ENCODE data around the gene DHX32. TPM values are rescaled to one million over a fixed set of nuclear protein-coding genes. Genes with fewer than 3 reads are reported as not detected.
A peak's percentile ranks its signal among the peaks of the same experiment; 100 is the strongest.
"Not testable (repeated sequence)": the region's sequence is repeated elsewhere in the genome, so short reads cannot be mapped to it uniquely, and the experiment has no call there.

DHX32 gene
- total RNA-seq, 1 donor, result 8.3 TPM

GRCh38 chr10:125905069-125905994 lies 24.2 kb upstream of the DHX32 start:
- H3K4me1 ChIP-seq (ENCODE audit: insufficient read depth, low read length); H3K27me3 ChIP-seq (ENCODE audit: insufficient read depth, low read length); H3K9me3 ChIP-seq (ENCODE audit: low read depth, low read length); H3K4me3 ChIP-seq (ENCODE audit: low read length): not testable (repeated sequence)

DNA sequence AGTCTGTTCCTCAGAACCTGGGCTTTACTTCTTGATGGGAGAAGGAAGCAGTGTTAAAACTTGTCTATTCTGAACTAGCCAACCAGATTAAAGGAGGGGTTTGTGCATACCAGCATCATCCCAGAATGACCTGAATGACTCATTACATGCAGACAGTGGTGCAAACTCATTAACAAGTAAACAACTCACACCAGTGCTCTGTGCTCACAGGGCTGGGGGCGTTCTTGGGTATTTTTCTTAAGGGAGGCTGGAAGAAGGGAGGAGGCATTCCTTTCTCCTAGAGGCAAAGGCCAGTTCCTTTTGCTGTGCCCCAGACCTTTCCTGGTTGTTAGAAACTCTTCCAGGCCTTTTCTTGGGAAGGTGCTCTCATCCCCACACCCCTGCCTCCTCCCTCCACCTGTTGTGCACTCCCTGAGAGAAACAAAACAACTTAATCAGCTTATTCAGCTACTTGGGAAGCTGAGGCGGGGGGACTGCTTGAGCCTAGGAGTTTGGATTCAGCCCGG lies 22.1 kb upstream of the DHX32 start:
- not testable (repeated sequence) for H3K9me3 ChIP-seq (ENCODE audit: low read depth, low read length); H3K27me3 ChIP-seq (ENCODE audit: insufficient read depth, low read length); H3K4me1 ChIP-seq (ENCODE audit: insufficient read depth, low read length); H3K4me3 ChIP-seq (ENCODE audit: low read length)

GRCh38 chr10:125900963-125901362 lies 19.9 kb upstream of the DHX32 start:
- H3K9me3 ChIP-seq (ENCODE audit: low read depth, low read length); H3K4me1 ChIP-seq (ENCODE audit: insufficient read depth, low read length); H3K4me3 ChIP-seq (ENCODE audit: low read length); H3K27me3 ChIP-seq (ENCODE audit: insufficient read depth, low read length): not testable (repeated sequence)

DNA sequence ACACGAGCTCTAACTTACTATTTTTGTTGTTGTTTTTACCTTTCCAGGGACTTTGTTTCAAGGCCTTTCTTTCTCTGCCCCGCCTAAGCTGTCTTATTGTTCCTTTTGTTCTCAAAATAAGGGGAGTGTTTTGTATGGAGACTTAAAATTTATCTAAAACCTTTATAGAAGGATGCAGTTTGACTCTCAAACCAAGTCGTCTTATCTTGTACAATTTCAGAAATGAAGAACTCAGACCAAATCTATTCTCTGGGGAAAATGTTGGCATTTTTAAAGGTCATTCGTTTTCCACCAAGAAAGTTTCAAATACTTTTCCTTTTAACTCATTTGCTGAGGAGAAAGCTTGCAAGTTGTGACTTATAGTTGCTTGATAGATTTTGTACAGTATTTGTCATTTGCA lies 16.2 kb upstream of the DHX32 start:
- H3K27me3 ChIP-seq (ENCODE audit: insufficient read depth, low read length); H3K4me3 ChIP-seq (ENCODE audit: low read length); H3K4me1 ChIP-seq (ENCODE audit: insufficient read depth, low read length); H3K9me3 ChIP-seq (ENCODE audit: low read depth, low read length): not testable (repeated sequence)

GRCh38 chr10:125896088-125896934 lies 15.2 kb upstream of the DHX32 start, which contains the start of gene FANK1:
Gene FANK1 (plus strand): TSS chr10:125896564. CDS start chr10:125896643, 79 bp downstream.
- peak within 1 kb of the TSS; percentile 58 for H3K4me3 ChIP-seq (ENCODE audit: low read length)
- not testable (repeated sequence) for H3K9me3 ChIP-seq (ENCODE audit: low read depth, low read length); H3K4me1 ChIP-seq (ENCODE audit: insufficient read depth, low read length); H3K27me3 ChIP-seq (ENCODE audit: insufficient read depth, low read length)

GRCh38 chr10:125895130-125896087 lies 14.3 kb upstream of the DHX32 start:
- H3K9me3 ChIP-seq (ENCODE audit: low read depth, low read length); H3K27me3 ChIP-seq (ENCODE audit: insufficient read depth, low read length); H3K4me1 ChIP-seq (ENCODE audit: insufficient read depth, low read length): not testable (repeated sequence)
- peak overlapping the region; percentile 58 for H3K4me3 ChIP-seq (ENCODE audit: low read length)

- H3K27me3 ChIP-seq (ENCODE audit: insufficient read depth, low read length); H3K9me3 ChIP-seq (ENCODE audit: low read depth, low read length); H3K4me1 ChIP-seq (ENCODE audit: insufficient read depth, low read length); H3K4me3 ChIP-seq (ENCODE audit: low read length): not testable (repeated sequence)
Measured at GRCh38 chr10:125894176-125894575, 13.1 kb upstream of the DHX32 start.

- not testable (repeated sequence) for H3K4me1 ChIP-seq (ENCODE audit: insufficient read depth, low read length); H3K9me3 ChIP-seq (ENCODE audit: low read depth, low read length); H3K4me3 ChIP-seq (ENCODE audit: low read length); H3K27me3 ChIP-seq (ENCODE audit: insufficient read depth, low read length)
Measured at GRCh38 chr10:125892402-125892801, 11.3 kb upstream of the DHX32 start.

GRCh38 chr10:125889441-125889840 lies 8.3 kb upstream of the DHX32 start:
- H3K27me3 ChIP-seq (ENCODE audit: insufficient read depth, low read length); H3K4me3 ChIP-seq (ENCODE audit: low read length); H3K4me1 ChIP-seq (ENCODE audit: insufficient read depth, low read length); H3K9me3 ChIP-seq (ENCODE audit: low read depth, low read length): not testable (repeated sequence)

DNA sequence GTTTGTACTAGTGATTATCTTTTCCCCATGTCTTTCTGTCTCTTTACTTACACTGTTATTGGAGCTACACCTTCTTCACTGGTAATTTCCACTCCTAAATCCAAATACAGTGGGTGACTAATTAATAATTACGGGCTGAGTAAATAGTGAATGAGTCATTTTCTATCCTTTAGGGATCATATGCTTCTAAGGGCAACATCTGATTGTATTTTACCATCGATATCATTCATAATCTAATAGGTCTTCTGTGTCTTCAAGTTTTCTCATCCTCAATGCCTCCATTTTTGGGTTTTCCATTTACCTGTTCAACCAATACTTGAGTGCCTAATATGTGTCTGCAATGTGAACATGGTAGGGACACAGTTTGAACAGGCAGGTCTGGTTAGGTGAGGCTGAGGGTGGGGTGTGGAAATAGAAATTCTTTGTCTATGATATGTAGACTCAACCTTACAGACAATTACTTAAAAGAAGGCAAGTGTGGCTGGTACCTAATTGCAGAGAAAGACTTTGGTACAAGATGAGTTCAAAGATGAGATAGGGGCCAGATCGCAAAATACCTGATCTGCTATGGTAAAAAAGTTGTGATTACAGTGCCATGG lies 5.9 kb upstream of the DHX32 start:
- Histone ChIP-seq H3K27me3 (ENCODE audit: insufficient read depth, low read length) (no peaks in the 10 kb centered on the region), H3K9me3 (ENCODE audit: low read depth, low read length) (no peaks in the 10 kb centered on the region), H3K4me1 (ENCODE audit: insufficient read depth, low read length) (no peaks in the 10 kb centered on the region), H3K4me3 (ENCODE audit: low read length) (no peak overlapping the region)

- no peaks in the 10 kb centered on the region for H3K27me3 ChIP-seq (ENCODE audit: insufficient read depth, low read length)
- H3K4me1 ChIP-seq (ENCODE audit: insufficient read depth, low read length), result no peaks in the 10 kb centered on the region
- H3K9me3 ChIP-seq (ENCODE audit: low read depth, low read length), result no peaks in the 10 kb centered on the region
- no peak overlapping the region for H3K4me3 ChIP-seq (ENCODE audit: low read length)
Measured at GRCh38 chr10:125883211-125883610, 2.1 kb upstream of the DHX32 start.

DNA sequence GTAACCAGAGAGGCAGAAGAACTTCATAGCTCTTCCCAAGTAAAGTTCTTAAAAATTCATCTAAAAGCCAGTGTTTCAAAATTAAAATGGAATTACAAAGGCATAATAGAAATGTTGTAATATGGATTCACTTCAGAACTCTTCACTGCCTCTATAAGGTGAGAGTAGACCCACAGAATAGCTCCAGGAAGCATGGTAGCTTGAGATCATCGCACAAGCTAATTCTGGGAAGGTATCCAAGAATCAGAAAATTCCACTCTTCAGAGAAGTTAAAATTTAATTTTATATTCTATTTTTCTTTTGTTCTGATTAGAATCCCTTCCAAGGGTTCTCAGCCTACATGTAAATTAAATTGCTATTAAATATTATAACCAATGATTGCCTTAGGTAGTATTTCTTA lies 1.5 kb upstream of the DHX32 start:
- no peaks in the 10 kb centered on the region for H3K9me3 ChIP-seq (ENCODE audit: low read depth, low read length)

DNA sequence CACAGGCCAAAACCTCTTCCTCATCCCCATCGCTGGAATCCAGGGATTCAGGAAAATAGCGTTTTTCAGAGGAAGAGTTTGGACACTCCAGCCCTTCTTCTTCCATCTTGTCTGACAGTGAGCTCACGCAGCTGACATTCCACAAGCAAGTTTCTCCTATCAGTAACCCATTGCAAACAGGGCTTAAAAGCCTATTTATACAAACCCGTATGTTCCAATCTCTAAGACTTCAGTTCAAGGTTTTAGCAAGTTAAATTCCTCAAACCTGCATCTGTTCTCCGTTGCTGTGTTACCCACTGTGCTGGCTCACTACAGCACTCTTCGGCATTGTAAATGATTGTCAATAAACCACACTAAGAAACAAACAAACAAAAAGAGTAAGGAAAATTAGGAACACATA lies 373 bp downstream of the DHX32 start:
- Histone ChIP-seq H3K9me3 (ENCODE audit: low read depth, low read length) (peaks cover 9% of the 10 kb centered on the region), H3K27me3 (ENCODE audit: insufficient read depth, low read length) (no peaks in the 10 kb centered on the region), H3K4me1 (ENCODE audit: insufficient read depth, low read length) (no peaks in the 10 kb centered on the region), H3K4me3 (ENCODE audit: low read length) (no peak overlapping the region)

More for the DNA sequence above, 1.5 kb upstream of the DHX32 start:
- H3K27me3 ChIP-seq (ENCODE audit: insufficient read depth, low read length), result no peaks in the 10 kb centered on the region
- no peaks in the 10 kb centered on the region for H3K4me1 ChIP-seq (ENCODE audit: insufficient read depth, low read length)
- H3K4me3 ChIP-seq (ENCODE audit: low read length), result no peak overlapping the region

Measured in mononuclear cell (primary cell).